Astrocyte of the spinal cord (primary cell): ENCODE results near the gene CXCR5.
A peak's percentile ranks its signal among the peaks of the same experiment; 100 is the strongest.

Experiments
- DNase-seq: peaks from one replicate; pipeline ENCODE4 v3.0.0; 2011; ENCODE audit warnings: low read depth, low spot score
- H3K4me3 ChIP-seq: 2 replicates; pipeline ENCODE4 v1.5.1; 2011; ENCODE audit warnings: low read depth, mild to moderate bottlenecking, low read length, moderate library complexity
- CTCF ChIP-seq: IDR thresholded peaks from 2 replicates; pipeline ENCODE4 v1.5.1; 2012; ENCODE audit warnings: low read depth, mild to moderate bottlenecking, low read length, inconsistent platforms
- in situ Hi-C: cut with HindIII; loops from 2 replicates; pipeline ENCODE4 v1.10.0; 2017; ENCODE audit warnings: low sequenced_read_pairs

CXCR5 gene

GRCh38 chr11:118900535-118901384 lies 17.1 kb downstream of the CXCR5 start:
- in situ Hi-C loops = no loop called here
- H3K4me3 ChIP-seq = no peak overlapping the region
- DNase-seq = no peak
- no peak for TF ChIP-seq CTCF

DNA sequence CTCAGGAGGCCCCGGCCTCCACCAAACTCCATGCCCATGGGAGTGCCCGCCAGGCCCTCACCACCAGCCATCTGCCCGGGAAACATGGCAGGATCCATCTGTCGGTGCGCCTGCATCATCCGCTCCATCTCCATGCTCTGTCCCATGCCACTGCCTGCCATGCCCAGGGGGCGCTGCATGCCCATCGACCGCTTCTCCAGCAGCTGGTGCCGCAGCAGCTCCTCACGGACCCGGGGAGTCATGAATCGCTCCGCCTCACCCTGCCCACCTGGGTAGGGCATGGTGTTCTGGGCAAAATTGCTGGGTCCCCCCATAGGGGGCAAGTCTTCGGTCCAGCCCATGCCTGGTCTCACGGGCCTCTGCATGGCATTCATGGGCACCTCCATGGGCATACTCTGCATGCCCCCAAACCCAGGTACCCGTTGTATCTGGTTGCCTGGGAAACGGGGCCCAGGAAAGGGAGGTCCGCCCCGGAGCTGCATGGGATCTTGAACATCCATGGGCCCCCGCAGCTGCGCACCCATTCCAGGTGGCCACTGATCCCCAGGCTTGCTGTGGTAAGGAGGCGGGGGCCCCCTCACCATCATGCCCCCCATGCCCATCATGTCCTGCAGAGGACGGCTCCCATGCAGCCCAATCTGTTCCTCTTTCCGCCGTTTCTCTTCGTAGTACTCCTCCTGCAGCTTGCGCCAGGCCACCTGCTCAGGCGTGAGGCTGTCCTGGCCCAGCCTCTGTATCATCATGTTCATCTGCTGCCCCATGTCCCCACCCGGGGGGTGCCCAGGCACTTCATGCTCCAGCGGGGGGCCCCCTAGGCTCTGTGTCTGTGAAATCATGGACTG lies 18.0 kb downstream of the CXCR5 start:
- H3K4me3 ChIP-seq = no peak overlapping the region
- DNase-seq = no peak
- no peak for TF ChIP-seq CTCF
- in situ Hi-C loops = no loop called here

DNA sequence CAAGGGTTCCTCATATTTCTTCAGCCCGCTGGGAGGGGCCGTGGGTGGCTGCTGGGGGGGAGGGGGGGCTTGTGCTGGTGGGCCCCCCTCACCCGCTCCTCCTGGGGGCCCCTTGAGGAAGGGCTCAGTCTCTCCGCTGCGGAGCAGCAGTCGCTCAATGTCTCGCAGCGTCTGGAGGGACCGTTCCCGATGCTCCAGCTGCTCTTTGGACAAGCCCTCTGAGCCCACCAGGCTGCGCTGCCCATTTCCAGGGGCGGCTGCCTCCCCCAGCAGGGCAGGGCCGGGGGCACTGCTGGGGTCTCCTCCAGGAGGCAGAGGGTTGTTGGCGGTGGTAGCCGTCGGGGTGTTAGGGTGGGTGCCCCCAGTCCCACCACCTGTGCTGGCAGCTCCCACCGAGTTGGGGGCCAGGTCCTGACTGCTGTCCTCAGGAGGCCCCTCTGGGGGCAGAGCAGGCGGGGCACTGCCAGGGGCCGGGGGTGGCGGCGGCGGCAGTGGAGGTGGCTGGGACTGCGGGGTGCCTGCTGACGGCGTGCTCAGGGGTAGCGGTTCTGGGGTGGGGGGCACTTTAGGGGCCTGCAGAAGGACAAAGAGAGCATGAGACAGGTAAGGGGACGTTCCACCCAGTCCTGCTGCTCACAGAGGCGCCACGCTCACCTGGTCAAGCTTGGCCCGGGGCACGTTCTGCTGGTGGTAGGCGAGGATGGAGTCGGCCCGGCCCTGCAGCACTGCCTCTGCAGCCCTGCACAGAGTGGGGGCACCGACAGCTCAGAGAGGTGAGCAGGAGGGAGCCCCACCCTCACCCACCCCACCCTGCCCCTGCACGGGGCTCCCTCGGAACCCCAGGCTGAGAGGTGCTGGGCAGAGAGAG lies 18.9 kb downstream of the CXCR5 start:
- in situ Hi-C loops = no loop called here
- no peak for DNase-seq
- TF ChIP-seq CTCF = no peak
- no peak overlapping the region for H3K4me3 ChIP-seq

DNA sequence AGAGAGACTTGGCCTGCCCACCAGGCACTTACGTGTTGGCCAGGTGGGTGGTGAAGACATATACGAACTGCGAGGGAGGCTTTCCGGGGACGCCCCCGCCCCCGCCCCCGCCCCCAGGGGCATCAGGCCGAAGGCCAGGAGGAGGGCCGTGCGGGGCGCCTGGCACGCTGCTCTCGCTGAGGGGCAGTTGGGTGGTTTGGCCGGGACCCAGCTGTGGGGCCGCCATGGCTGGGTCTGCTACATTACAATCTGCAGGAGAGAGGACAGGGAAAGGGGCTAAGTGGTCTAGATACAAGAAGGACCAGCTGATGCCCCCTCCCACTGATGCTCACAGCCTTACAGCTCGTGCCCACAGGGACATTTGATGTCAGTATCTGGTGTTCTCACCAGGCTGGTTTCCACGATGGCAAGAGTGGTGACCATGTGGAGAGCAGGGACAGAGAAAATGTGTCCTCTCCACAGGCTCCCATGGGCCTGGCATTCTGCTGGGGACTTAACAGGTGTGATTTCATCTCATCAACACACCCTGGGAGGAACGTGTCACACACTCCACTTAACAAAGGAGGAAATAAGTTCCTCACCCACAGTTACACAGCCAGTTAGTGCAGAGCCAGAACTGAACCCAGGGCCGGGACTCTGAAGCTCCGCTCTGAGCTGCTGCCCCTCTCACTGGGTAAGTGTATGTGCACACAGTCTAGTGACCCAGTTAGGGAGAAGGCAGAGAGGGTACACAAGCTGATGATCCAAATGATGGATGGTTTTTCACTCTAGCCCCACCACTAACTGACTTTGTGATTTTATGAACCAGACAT lies 19.7 kb downstream of the CXCR5 start:
- no peak for TF ChIP-seq CTCF
- in situ Hi-C loops = no loop called here
- no peak for DNase-seq
- H3K4me3 ChIP-seq = no peak overlapping the region

- peak; percentile 85 for TF ChIP-seq CTCF
- H3K4me3 ChIP-seq = no peak overlapping the region
- in situ Hi-C loops = no loop called here
Observed at GRCh38 chr11:118907051-118908042, 23.7 kb downstream of the CXCR5 start.

More at GRCh38 chr11:118907051-118908042, 23.7 kb downstream of the CXCR5 start:
- peak; percentile 69 for DNase-seq
